GM12878 (cell line): ENCODE measurements around the gene GNAZ. TPM values are rescaled to one million over a fixed set of nuclear protein-coding genes. Genes with fewer than 3 reads are reported as not detected.

Experiments
- ATAC-seq: fragments of 200-7000 bp; cut with Tn5 transposase; 3 replicates; pipeline ENCODE4 v1.9.1; 2020; ENCODE audit warnings: mild to moderate bottlenecking, moderate library complexity
- BruUV-seq: library from RNA; stranded (reverse); fragments of 400-500 nt; replicated peaks from 2 replicates; lab custom pipeline; 2021; lab: Mats Ljungman, UMichigan
- CTCF ChIA-PET: fragments of 300-600 bp; sonication (Branson Sonifier 250); formaldehyde crosslinking; extraction: SDS; loops from one replicate; lab custom pipeline; 2021; ENCODE audit warnings: inconsistent platforms; lab: Yijun Ruan, JAX
- POLR2A ChIA-PET: fragments of 350-600 bp; formaldehyde crosslinking; extraction: SDS; loops from one replicate; lab custom pipeline; 2021; ENCODE audit warnings: inconsistent platforms; lab: Charles Lee
- RAD21 ChIA-PET: fragments of 300-600 bp; sonication (Branson Sonifier 250); formaldehyde crosslinking; loops from one replicate; lab custom pipeline; 2023; ENCODE audit warnings: antibody characterized with exemption; ENCODE audit not compliant: unreplicated experiment; lab: Charles Lee
- SMC1A ChIA-PET: fragments of 300-600 bp; sonication (Branson Sonifier 250); formaldehyde crosslinking; loops from one replicate; lab custom pipeline; 2023; ENCODE audit not compliant: unreplicated experiment, uncharacterized antibody; lab: Charles Lee
- DNase-seq: peaks from one replicate; pipeline ENCODE4 v3.0.0-alpha.2; 2011; ENCODE audit warnings: low read depth, low spot score
- FAIRE-seq: peaks from 3 replicates; lab custom pipeline; 2011; peaks lifted over from hg19 to GRCh38; lab: Jason Lieb, UNC
- H2AFZ ChIP-seq: 2 replicates; pipeline ENCODE4 v1.6.0; 2011; ENCODE audit warnings: low read depth, low read length, control low read depth; ENCODE audit not compliant: control insufficient read depth
- H3K27ac ChIP-seq: 2 replicates; pipeline ENCODE4 v1.5.1; 2011; ENCODE audit warnings: control low read depth; ENCODE audit not compliant: control insufficient read depth, insufficient read depth
- H3K27me3 ChIP-seq, 2 experiments: replicated peaks in 1 of 2; 2 replicates each; pipeline versions ENCODE4 v1.6.0 to v1.6.1; 2011; ENCODE audit warnings: low read length in 1 of 2; ENCODE audit not compliant: control insufficient read depth in 2 of 2, insufficient read depth in 2 of 2
- H3K36me3 ChIP-seq, 2 experiments: 2 replicates each; pipeline ENCODE4 v1.5.1; 2011; ENCODE audit warnings: low read length in 1 of 2; ENCODE audit not compliant: control insufficient read depth in 2 of 2, insufficient read depth in 2 of 2
- H3K4me1 ChIP-seq: 2 replicates; pipeline ENCODE4 v1.6.1; 2011; ENCODE audit warnings: mild to moderate bottlenecking, low read length, moderate library complexity, mixed read lengths; ENCODE audit not compliant: control insufficient read depth, insufficient read depth
- H3K4me2 ChIP-seq: 2 replicates; pipeline ENCODE4 v1.6.0; 2011; ENCODE audit warnings: control low read depth; ENCODE audit not compliant: control insufficient read depth, insufficient read depth
- H3K4me3 ChIP-seq: fragments of 200-600 bp; sonication (generic); 2 replicates; pipeline ENCODE4 v1.5.1; 2016
- H3K79me2 ChIP-seq: 2 replicates; pipeline ENCODE4 v1.6.0; 2011; ENCODE audit warnings: low read length; ENCODE audit not compliant: control insufficient read depth, insufficient read depth
- H3K9ac ChIP-seq: 2 replicates; pipeline ENCODE4 v1.8.0; 2011; ENCODE audit warnings: low read length, control low read depth, mixed read lengths; ENCODE audit not compliant: control insufficient read depth, insufficient read depth
- H3K9me3 ChIP-seq: replicated peaks from 3 replicates; pipeline ENCODE4 v1.5.1; 2011; ENCODE audit warnings: mild to moderate bottlenecking, low read length; ENCODE audit not compliant: control insufficient read depth, insufficient read depth
- H4K20me1 ChIP-seq: 2 replicates; pipeline ENCODE4 v1.6.0; 2011; ENCODE audit not compliant: control insufficient read depth, insufficient read depth
- NFIC ChIP-seq: IDR thresholded peaks from 2 replicates; pipeline ENCODE4 v1.6.1; 2012; ENCODE audit warnings: low read depth, mild to moderate bottlenecking, inconsistent platforms, low read length, moderate library complexity
- NR2F1 ChIP-seq: fragments of 450-650 bp; conservative IDR thresholded peaks from 2 replicates; pipeline ENCODE4 v1.6.1; 2017; ENCODE audit warnings: mild to moderate bottlenecking
- RCOR1 ChIP-seq: conservative IDR thresholded peaks from 2 replicates; pipeline ENCODE4 v1.6.1; 2012; ENCODE audit warnings: low read depth, low read length, improper control_type of control experiment
- RFX5 ChIP-seq: IDR thresholded peaks from 2 replicates; pipeline ENCODE4 v1.6.1; 2011; ENCODE audit warnings: low read depth, low read length, improper control_type of control experiment
- SMAD1 ChIP-seq: fragments of 450-650 bp; IDR thresholded peaks from 2 replicates; pipeline ENCODE4 v1.6.1; 2018; ENCODE audit warnings: mild to moderate bottlenecking, low read depth; ENCODE audit not compliant: partially characterized antibody
- WGBS: methylation state at CpG from one replicate; pipeline ENCODE4 v1.1.6; 2016; ENCODE audit warnings: low lambda C conversion rate; ENCODE audit not compliant: insufficient replicate concordance, insufficient coverage; ENCODE audit errors: missing lambda C conversion rate; 5-methylcytosine and 5-hydroxymethylcytosine counted together
- in situ Hi-C: fragments of 300-500 bp; cut with MboI; formaldehyde crosslinking; loops from 9 replicates; pipeline ENCODE4 v1.14.3; 2018; ENCODE audit warnings: mixed read lengths
- intact Hi-C: fragments of 100-400 bp; cut with micrococcal nuclease; formaldehyde crosslinking; loops from one replicate; pipeline ENCODE4 v1.14.2; 2022; ENCODE audit not compliant: unreplicated experiment
- polyA plus RNA-seq, 11 experiments: library from polyadenylated mRNA; depleted of rRNA in 4 of 11; unstranded in 6 of 11; stranded (reverse) in 5 of 11; fragments of >200 nt; fragmentation: Nextera tagmentation in 4 of 11; fragmentation: Illumina TruSeq in 1 of 11; extraction: Ambion mirVana in 4 of 11; extraction: Trizol in 1 of 11; gene quantifications; 1 replicate in 1 of 11; 2 replicates in 10 of 11; pipeline versions ENCODE4 v1.2.1 to v1.2.3, GENCODE V29; 2011 to 2016; ENCODE audit warnings: inconsistent platforms in 2 of 11, missing spikeins in 2 of 11, low read depth in 1 of 11
- total RNA-seq, 4 experiments: library from RNA; depleted of rRNA in 3 of 4; stranded (reverse); fragments of >200 nt in 3 of 4; fragmentation: Illumina TruSeq in 1 of 4; extraction: Trizol in 1 of 4; gene quantifications; 2 replicates each; pipeline versions ENCODE4 v1.2.1 to v1.2.3, GENCODE V29; 2013 to 2021
- TF ChIP-seq, protein P1 (sequence below): fragments of 450-650 bp; IDR thresholded peaks from 2 replicates; pipeline ENCODE4 v1.6.1; 2017; ENCODE audit warnings: borderline replicate concordance

GNAZ gene
- total and polyA plus RNA-seq, 10 of the 15 experiments (the other 5 are each of a cell fraction or from before 2014, with no cell fraction given): 0.09 to 1.0 (median 0.44) TPM; not detected in 1

- no peaks in the 10 kb centered on the region for H4K20me1 ChIP-seq
- no peaks in the 10 kb centered on the region for H3K79me2 ChIP-seq
- H3K4me3 ChIP-seq: no peak overlapping the region
- no peak for TF ChIP-seq SMAD1
- TF ChIP-seq RCOR1: no peak
- no peak for TF ChIP-seq RFX5
- TF ChIP-seq, protein P1, sequence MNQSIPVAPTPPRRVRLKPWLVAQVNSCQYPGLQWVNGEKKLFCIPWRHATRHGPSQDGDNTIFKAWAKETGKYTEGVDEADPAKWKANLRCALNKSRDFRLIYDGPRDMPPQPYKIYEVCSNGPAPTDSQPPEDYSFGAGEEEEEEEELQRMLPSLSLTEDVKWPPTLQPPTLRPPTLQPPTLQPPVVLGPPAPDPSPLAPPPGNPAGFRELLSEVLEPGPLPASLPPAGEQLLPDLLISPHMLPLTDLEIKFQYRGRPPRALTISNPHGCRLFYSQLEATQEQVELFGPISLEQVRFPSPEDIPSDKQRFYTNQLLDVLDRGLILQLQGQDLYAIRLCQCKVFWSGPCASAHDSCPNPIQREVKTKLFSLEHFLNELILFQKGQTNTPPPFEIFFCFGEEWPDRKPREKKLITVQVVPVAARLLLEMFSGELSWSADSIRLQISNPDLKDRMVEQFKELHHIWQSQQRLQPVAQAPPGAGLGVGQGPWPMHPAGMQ: no peak
- TF ChIP-seq NFIC: no peak
- TF ChIP-seq NR2F1: no peak
- no TSS peak for BruUV-seq
- ChIA-PET SMC1A (interaction anchor here (1.1 to 7.3 kb wide), 3 partner anchors 164 to 313 kb away, joined by 3 to 82 read pairs (median 7); no protein-coding TSS in a partner anchor), RAD21 (interaction anchor here (0.7 to 13.5 kb wide), 2 partner anchors 11 to 166 kb away, joined by 3 to 281 read pairs; no protein-coding TSS in a partner anchor), CTCF (interaction anchor here (13.8 kb wide), 1 partner anchor 165 kb away, joined by 211 read pairs; no protein-coding TSS in a partner anchor), POLR2A (interaction anchor here (0.7 kb wide), 1 partner anchor 12 kb away, joined by 8 read pairs; no protein-coding TSS in a partner anchor)
- H3K9ac ChIP-seq: no peak overlapping the region
- in situ Hi-C loops: loop anchor here (5.0 to 10.0 kb wide), 2 partner anchors 272 to 339 kb away; no protein-coding TSS in a partner anchor
- intact Hi-C loops: loop anchor here (10.0 kb wide), 3 partner anchors 279 to 349 kb away; no protein-coding TSS in a partner anchor
- H3K27ac ChIP-seq: no peak overlapping the region
- H2AFZ ChIP-seq: no peak overlapping the region
- no peak for FAIRE-seq
- H3K4me2 ChIP-seq: no peak overlapping the region
- no peaks in the 10 kb centered on the region for H3K4me1 ChIP-seq
- H3K36me3 ChIP-seq: no peaks in the 10 kb centered on the region
- no peak for DNase-seq
- ATAC-seq: no peak
- no peaks in the 10 kb centered on the region for H3K9me3 ChIP-seq
- H3K27me3 ChIP-seq: no peaks in the 10 kb centered on the region
- 56% methylated on average over 9 of the region's 9 CpGs for WGBS
Observed at GRCh38 chr22:23123804-23124254, 53.5 kb downstream of the GNAZ start.
